Measurements from ENCODE around the gene SBF2.
"Not testable (repeated sequence)": the region's sequence is repeated elsewhere in the genome, so short reads cannot be mapped to it uniquely, and the experiment has no call there.

Gene SBF2

GRCh38 chr11:10048350-10048749 lies 245.7 kb downstream of the SBF2 start:
- DNase-seq = no peak

GRCh38 chr11:10044618-10045017 lies 249.4 kb downstream of the SBF2 start:
- DNase-seq = peak; percentile 0

- no peak for DNase-seq
Observed at GRCh38 chr11:10042699-10043098, 251.3 kb downstream of the SBF2 start.

- DNase-seq = no peak
Observed at GRCh38 chr11:10041748-10042446, 252.1 kb downstream of the SBF2 start.

GRCh38 chr11:10041332-10041731 lies 252.7 kb downstream of the SBF2 start:
- no peak for DNase-seq

- DNase-seq = no peak
Observed at GRCh38 chr11:10038521-10039302, 255.3 kb downstream of the SBF2 start.

- not testable (repeated sequence) for DNase-seq
Observed at GRCh38 chr11:10035932-10036331, 258.1 kb downstream of the SBF2 start.

GRCh38 chr11:10032935-10033334 lies 261.1 kb downstream of the SBF2 start:
- no peak for DNase-seq

GRCh38 chr11:10030122-10030490 lies 263.9 kb downstream of the SBF2 start:
- no peak for DNase-seq

- no peak for DNase-seq
Observed at GRCh38 chr11:10029386-10030121, 264.5 kb downstream of the SBF2 start.

- no peak for DNase-seq
Observed at GRCh38 chr11:10026514-10026913, 267.5 kb downstream of the SBF2 start.

- DNase-seq = no peak
Observed at GRCh38 chr11:10023212-10023611, 270.8 kb downstream of the SBF2 start.

- DNase-seq = no peak
Observed at GRCh38 chr11:10022764-10023163, 271.3 kb downstream of the SBF2 start.

GRCh38 chr11:10021563-10021962 lies 272.5 kb downstream of the SBF2 start:
- DNase-seq = no peak

GRCh38 chr11:10019906-10020682 lies 273.9 kb downstream of the SBF2 start:
- no peak for DNase-seq

GRCh38 chr11:10017911-10018310 lies 276.1 kb downstream of the SBF2 start:
- no peak for DNase-seq

- DNase-seq = no peak
Observed at GRCh38 chr11:10017050-10017449, 277.0 kb downstream of the SBF2 start.

- no peak for DNase-seq
Observed at GRCh38 chr11:10012068-10012467, 282.0 kb downstream of the SBF2 start.

GRCh38 chr11:10005955-10006525 lies 288.0 kb downstream of the SBF2 start:
- no peak for DNase-seq

GRCh38 chr11:10004526-10005113 lies 289.4 kb downstream of the SBF2 start:
- no peak for DNase-seq

GRCh38 chr11:10002221-10002620 lies 291.8 kb downstream of the SBF2 start:
- no peak for DNase-seq

- DNase-seq = no peak
Observed at GRCh38 chr11:9992306-9992705, 301.7 kb downstream of the SBF2 start.
